ENCODE measurements around the gene ZNF722. TPM values are rescaled to one million over a fixed set of nuclear protein-coding genes. Genes with fewer than 3 reads are reported as not detected.
"Not testable (repeated sequence)": the region's sequence is repeated elsewhere in the genome, so short reads cannot be mapped to it uniquely, and the experiment has no call there.

Gene ZNF722
- total RNA-seq, result not detected
- long read RNA-seq, donor 1, result 0 reads
- long read RNA-seq, donor 2, result 0 reads

- Histone ChIP-seq H3K36me3 (ENCODE audit: low read depth) (no peaks in the 10 kb centered on the region), H3K4me1 (ENCODE audit: low read depth) (no peaks in the 10 kb centered on the region), H3K4me3 (no peak within 1 kb of the TSS), H3K9me3 (peaks cover 79% of the 10 kb centered on the region)
- TF ChIP-seq, protein P1, sequence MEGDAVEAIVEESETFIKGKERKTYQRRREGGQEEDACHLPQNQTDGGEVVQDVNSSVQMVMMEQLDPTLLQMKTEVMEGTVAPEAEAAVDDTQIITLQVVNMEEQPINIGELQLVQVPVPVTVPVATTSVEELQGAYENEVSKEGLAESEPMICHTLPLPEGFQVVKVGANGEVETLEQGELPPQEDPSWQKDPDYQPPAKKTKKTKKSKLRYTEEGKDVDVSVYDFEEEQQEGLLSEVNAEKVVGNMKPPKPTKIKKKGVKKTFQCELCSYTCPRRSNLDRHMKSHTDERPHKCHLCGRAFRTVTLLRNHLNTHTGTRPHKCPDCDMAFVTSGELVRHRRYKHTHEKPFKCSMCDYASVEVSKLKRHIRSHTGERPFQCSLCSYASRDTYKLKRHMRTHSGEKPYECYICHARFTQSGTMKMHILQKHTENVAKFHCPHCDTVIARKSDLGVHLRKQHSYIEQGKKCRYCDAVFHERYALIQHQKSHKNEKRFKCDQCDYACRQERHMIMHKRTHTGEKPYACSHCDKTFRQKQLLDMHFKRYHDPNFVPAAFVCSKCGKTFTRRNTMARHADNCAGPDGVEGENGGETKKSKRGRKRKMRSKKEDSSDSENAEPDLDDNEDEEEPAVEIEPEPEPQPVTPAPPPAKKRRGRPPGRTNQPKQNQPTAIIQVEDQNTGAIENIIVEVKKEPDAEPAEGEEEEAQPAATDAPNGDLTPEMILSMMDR (IDR thresholded peaks at IDR 0.05), result no peak
- no peak for DNase-seq
- ATAC-seq, result no peak
- intact Hi-C loops (cut with DNase I, micrococcal nuclease), result no loop called here
Observed at GRCh38 chr7:63998549-63998948, at the start of gene ZNF722. ZNF722 (plus strand) TSS chr7:63998849; CDS start chr7:63998962, 113 bp downstream.

DNA sequence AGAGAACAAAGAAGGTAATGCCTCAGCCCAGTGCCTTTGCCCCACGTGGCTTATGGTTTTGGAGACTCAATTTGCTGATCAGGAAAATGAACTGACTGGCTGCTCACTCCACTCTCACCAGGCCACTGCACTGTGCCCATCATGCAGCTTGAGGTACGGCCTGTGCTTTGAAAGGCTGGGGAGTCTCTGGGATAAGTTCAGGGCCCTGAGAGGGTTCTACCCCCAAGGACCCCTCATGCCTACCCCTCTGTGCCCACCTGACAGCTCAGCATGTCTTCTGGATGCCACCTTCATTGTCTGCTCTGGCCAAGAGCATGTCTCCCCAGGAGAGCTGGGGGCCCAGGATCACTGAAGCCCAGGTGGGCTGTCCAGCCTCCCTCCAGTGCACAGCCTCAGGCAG, 45.5 kb upstream of the ZNF722 start:
- H3K36me3 ChIP-seq (ENCODE audit: low read depth), result no peaks in the 10 kb centered on the region
- no peak for ATAC-seq
- intact Hi-C loops (cut with DNase I, micrococcal nuclease), result no loop called here
- TF ChIP-seq, protein P1 (IDR thresholded peaks at IDR 0.05), result no peak
- H3K9me3 ChIP-seq, result peaks cover 65% of the 10 kb centered on the region
- H3K4me3 ChIP-seq, result no peak overlapping the region
- no peaks in the 10 kb centered on the region for H3K4me1 ChIP-seq (ENCODE audit: low read depth)
- DNase-seq, result no peak

DNA sequence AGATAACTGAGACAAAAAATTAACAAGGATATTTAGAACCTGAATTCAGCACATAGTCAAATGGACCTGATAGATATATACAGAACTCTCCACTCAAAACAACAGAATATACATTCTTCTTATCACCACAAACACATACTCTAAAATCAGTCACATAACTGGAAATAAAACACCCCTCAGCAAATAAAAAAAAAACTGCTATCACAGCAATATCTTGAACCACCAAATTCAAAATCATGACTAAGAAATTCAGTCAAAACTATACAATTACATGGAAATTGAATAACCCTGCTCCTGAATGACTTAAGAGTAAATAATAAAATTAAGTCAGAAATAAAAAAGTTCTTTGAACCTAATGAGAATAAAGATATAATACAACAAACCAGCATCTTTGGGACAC, 30.0 kb upstream of the ZNF722 start:
- TF ChIP-seq, protein P1 (IDR thresholded peaks at IDR 0.05), result no peak
- Histone ChIP-seq H3K9me3 (peaks cover 71% of the 10 kb centered on the region), H3K4me3 (no peak overlapping the region), H3K36me3 (ENCODE audit: low read depth) (no peaks in the 10 kb centered on the region), H3K4me1 (ENCODE audit: low read depth) (no peaks in the 10 kb centered on the region)
- intact Hi-C loops (cut with DNase I, micrococcal nuclease), result no loop called here
- DNase-seq (no peak), ATAC-seq (no peak)

DNA sequence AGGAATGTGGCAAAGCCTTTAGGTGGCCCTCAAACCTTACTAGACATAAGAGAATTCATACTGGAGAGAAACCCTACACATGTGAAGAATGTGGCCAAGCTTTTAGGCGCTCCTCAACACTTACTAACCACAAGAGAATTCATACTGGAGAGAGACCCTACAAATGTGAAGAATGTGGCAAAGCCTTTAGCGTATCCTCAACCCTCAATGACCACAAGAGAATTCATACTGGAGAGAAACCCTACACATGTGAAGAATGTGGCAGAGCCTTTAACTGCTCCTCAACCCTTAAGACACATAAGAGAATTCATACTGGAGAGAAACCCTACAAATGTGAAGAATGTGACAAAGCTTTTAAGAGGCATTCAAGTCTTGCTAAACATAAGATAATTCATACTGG, 16.8 kb downstream of the ZNF722 start:
- H3K36me3 ChIP-seq (ENCODE audit: low read depth); H3K4me1 ChIP-seq (ENCODE audit: low read depth); DNase-seq; H3K4me3 ChIP-seq; ATAC-seq; intact Hi-C loops (cut with DNase I, micrococcal nuclease): not testable (repeated sequence)
- H3K9me3 ChIP-seq, result peaks cover 86% of the 10 kb centered on the region

GRCh38 chr7:64035388-64035787, 36.7 kb downstream of the ZNF722 start:
- H3K9me3 ChIP-seq, result peaks cover 89% of the 10 kb centered on the region
- DNase-seq, result no peak
- TF ChIP-seq, protein P1 (IDR thresholded peaks at IDR 0.05), result no peak
- intact Hi-C loops (cut with DNase I, micrococcal nuclease), result no loop called here
- ATAC-seq, result no peak
- H3K36me3 ChIP-seq (ENCODE audit: low read depth), result no peaks in the 10 kb centered on the region
- no peaks in the 10 kb centered on the region for H3K4me1 ChIP-seq (ENCODE audit: low read depth)
- H3K4me3 ChIP-seq, result no peak overlapping the region

DNA sequence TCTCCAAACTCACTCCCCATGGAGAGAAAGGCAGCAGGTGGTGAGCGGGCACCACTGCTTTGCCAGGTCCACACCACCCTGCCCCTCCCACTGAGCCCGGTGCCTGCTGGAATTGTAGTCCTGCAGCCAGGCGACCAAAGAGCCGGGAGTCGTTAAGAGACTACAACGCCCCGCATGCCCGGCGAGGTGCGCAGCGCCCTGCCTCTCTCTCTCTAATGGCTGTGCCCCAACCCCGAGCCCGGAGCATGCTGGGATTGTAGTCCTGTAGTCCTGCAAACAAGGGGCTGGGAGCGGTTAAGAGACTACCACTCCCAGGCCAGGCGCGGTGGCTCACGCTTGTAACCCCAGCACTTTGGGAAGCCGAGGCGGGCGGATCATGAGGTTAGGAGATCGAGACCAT, 38.4 kb downstream of the ZNF722 start:
- Histone ChIP-seq H3K4me3 (no peak overlapping the region), H3K36me3 (ENCODE audit: low read depth) (no peaks in the 10 kb centered on the region), H3K9me3 (peaks cover 89% of the 10 kb centered on the region), H3K4me1 (ENCODE audit: low read depth) (no peaks in the 10 kb centered on the region)
- ATAC-seq (no peak), DNase-seq (no peak)
- TF ChIP-seq, protein P1 (IDR thresholded peaks at IDR 0.05), result no peak
- intact Hi-C loops (cut with DNase I, micrococcal nuclease), result no loop called here

Measured in mucosa of descending colon (tissue), 3 donors.